NCI-H2196 treated with DMSO at 0.1 percent for 48 hours (cell line): ENCODE results near the gene EPHA4.

Source experiments
- DNase-seq: peaks from one replicate; lab custom pipeline; 2025; ENCODE audit not compliant: unreplicated experiment; lab: John Stamatoyannopoulos, UW

Gene EPHA4

DNA sequence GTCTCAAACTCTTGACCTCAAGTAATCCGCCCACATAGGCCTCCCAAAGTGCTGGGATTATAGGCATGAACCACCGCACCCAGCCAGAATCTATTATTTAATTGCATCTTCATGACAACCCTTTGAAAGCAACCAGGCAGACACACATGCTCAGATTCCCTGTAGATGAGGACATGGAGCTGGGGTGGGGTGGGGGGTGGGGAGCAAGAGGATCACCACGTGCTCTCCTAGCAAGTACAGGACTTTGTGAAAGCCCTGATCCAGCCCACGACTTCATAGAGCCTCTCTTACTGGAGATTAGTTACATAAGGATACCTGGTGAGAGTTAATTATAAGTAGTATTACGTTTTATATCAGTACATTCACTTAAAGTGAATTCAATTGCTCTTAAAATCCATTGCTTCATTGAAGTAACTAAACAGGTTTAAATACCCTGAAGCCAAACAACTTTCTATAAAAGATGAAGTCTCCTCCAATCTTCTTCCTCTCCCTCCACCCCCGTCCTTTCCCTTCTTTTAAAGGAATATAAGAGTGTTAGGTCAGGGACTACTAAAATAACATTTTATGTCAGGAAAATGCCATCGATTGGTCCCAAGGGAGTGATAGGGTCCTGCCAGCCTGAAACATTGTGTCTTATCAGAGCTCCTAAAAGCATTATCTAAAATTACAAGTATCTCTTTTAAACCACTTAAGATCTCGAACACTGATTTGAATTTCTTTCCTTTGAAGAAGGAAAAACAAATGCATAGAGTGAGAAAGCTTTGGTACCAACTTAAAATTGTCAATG is 123.9 kb downstream of the EPHA4 start:
- DNase-seq, result no peak

GRCh38 chr2:221447310-221447709 is 124.8 kb downstream of the EPHA4 start:
- no peak for DNase-seq

DNA sequence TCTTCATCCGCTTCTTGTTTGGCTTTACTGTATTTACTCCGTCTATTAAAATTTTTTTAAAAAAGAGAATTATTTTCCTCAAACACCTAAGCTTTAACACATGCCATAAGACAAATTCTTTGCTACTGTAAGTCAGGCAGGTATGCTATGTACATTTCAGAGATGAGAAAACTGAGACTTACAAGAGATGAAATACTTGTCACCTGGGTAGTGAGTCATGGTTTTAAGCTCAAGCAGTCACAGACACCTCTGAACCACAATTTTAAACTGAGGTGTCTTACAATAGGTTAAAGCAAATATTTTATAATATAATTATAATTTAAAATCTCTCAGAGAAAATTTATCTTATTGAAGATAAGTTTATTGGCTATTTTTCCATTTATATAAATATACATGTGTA is 126.0 kb downstream of the EPHA4 start:
- no peak for DNase-seq

GRCh38 chr2:221444106-221444505 is 128.0 kb downstream of the EPHA4 start:
- DNase-seq, result no peak

DNA sequence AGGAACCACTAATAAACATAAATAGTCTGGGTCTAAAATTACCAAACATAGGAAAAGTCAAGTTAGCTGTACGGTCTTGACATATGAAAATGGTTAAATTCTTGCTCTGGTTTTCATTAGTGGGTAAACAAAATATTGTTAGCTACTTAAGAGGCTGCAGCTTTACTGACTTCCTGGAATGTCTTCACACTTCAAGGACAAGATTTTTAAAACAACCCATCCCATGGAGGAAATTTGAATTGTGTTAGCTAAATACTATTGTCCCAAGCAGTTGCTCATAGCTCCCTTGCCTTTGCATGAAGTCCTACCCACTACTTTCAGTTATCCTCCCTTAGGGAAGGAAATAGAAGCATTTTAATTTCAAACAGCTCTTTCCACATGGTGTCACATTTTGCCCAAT is 128.5 kb downstream of the EPHA4 start:
- no peak for DNase-seq

DNA sequence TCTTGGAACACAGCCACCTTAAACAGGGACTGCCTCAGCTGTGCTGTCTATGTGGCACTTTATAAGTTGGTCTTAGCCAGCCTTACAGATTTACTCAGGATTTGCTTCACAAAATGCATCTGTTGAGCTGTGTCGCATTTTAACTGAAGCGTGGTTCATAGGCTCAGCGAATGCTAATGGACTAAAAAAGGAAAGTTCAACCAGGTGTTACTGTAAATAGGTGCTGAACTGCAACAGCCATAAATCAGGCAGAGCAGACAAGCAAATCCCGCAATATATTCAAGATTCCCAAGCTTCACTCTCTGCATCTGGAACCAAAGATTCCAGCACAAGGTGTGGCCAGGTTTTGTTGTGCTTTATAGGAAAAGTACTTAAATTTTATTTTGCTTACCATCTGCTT is 130.0 kb downstream of the EPHA4 start:
- no peak for DNase-seq

DNA sequence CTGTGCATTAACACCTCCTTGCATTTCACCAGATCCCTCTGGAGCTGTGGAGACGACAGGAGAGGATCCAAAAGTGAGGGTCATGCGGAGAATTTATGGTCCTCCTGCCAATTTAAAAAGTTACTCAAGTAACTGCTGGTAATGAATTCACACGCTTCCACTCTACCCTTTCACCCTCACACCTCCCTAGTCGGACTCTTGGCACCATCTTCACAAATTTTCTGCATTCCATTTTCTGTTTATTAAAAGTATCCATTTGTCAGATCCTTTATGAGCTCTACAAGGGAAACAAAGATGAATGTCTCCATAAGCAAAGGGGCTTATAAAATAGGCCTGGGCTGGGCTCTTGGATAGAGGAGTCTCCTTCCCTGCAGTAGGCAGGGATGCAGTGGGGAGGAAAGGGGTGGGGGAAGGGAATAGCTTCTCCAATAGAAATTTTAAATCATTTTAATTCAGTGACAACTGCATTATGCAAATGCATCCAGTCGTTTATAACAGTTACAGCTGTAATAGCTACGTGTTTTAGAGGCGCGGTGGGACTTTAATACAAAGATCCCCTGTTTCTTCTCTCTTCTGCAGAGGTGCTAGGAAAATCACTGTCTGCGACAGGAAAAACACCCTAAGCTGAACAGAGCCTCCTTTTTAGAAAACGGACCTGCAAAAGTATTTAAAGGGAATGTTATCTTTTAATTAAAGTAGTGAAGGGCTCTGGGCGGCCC is 132.2 kb downstream of the EPHA4 start:
- no peak for DNase-seq

- DNase-seq, result no peak
These were observed 135.0 kb downstream of the EPHA4 start for GRCh38 chr2:221437056-221437455.

DNA sequence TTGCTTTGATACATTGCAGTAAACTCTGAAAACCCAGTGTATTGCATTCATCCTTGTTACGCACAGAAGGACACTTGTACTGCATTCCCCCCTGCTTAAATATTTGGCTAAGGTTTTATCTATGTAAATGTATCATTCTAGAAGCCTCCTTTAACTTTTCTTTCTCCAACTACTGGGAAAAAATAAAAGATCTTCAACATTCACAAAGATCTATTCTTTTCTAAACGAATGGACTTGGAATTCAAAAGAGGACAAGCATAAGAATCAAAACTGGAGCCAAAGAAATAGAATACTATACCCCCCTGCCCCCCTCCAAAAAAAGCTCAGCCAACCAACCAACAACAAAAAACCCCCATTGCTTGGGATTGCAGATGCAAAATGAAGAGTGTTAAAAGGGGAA is 136.9 kb downstream of the EPHA4 start:
- DNase-seq, result no peak

GRCh38 chr2:221434142-221434541 is 138.0 kb downstream of the EPHA4 start:
- DNase-seq, result no peak

- no peak for DNase-seq
These were observed 140.6 kb downstream of the EPHA4 start for GRCh38 chr2:221431477-221431876.

DNA sequence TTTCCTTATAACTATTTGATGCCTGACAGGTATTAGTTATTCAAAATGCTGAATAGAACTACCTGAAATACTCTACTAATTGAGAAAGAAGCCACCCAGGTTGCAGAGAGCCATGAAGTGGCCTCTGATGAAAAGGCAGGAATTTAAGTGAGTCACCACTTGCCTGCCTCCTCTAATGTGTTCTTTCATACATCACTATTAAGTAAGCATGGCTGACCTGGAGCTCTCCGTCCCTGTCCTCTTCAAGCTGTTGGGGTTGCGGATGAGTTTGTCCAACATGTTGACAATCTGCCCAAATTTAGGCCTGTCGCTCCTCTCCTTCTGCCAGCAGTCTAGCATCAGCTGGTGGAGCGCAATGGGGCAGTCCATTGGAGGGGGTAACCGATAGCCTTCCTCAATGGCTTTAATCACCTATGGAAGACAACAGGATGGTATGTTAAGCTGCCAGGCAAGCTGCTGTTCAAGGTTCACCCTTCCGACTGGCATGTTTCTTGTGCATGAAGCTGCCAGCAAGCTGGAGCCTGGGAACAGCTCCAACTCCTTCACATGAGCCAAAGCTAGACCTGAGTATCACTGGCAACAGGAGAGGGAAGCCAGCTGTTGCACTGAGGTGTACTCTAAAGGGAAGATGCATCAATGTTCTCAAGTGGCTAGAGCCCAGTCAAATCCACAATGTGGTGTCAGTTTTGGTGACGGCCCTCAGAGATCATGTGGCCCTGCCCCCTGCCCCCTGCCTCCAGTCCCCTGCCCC is 142.2 kb downstream of the EPHA4 start:
- DNase-seq, result peak; percentile 75

DNA sequence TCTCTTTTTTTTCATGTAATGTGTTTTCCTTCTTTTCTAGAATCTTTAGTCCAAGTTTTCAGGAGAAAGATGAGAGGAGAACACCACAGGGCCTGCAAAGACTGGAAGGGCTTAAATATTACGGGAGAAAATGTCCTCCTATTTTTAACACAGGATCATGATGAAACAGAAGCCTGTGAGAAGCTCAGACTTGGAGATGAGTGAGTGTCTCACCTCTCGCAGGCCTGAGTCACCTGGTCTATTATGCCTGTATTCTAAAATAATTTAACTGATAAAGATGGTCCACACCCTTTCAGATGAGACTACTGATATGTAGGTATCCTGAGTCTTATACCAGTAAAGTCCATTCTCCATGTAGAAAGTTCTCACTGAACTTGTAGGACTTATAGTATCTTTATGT is 143.2 kb downstream of the EPHA4 start:
- no peak for DNase-seq

DNA sequence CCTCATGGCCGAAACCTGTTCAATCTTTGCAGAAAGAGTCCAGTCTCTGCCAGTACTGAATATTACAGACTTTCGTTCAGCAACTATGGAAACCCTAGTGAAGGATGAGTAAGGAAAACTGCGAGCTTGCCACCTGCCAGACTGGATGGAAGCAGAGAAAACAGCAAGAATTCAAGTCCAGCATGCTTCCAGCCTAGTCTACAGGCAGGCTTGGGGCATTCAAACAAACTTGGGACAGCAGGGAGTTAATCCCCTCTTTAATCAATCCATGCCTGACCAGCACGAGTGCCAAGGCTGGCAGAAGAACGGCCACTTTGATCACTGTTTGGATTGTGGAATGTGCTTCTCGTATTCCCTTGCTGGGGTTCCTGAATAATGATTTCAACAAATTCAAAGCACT is 145.2 kb downstream of the EPHA4 start:
- no peak for DNase-seq

GRCh38 chr2:221425891-221426290 is 146.2 kb downstream of the EPHA4 start:
- no peak for DNase-seq

DNA sequence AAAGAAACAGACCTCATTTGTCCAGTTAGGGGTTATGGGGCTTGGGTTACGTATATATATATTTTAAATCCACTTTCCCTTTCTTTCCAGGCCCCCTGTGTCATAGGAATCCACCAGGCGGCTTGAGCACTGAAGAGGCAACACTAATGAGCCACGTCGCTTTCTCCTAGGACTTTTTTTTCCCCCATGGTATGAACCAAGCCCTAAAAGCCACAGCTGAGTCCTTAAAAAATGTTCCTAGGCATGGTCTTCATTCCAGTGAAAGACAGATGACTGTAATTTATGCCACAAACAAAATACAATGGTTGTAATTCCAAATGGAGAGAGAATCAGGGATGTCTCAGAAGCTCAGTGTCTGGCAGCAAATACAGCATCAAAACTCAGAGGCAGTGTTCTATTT is 146.8 kb downstream of the EPHA4 start:
- no peak for DNase-seq

DNA sequence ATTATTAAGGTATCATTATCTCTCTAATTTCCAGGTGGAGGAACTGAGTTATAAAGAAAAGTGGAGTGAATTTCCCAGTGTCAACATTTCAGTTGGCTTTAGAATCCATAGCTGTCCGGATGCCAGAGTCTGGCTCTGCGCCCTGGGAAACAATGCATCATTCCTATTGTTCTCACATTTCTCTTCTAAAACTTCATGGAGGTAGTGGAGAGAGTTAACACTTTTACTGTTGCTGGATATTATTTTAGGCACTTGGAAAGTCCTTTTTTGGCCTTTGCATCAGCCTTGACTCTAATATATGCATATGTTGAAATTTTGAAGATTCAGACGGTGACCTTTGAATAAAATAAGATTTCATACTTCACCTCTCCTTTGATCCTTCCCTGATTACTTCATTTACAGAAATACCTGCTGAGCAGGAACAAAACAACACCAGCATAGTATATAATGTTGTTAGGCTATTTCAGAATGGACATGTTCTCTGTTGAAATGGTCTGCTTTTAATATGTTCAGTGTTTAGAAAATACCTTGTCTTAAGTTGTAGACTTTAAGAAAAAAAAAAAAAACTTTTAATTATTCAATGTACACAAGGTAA is 148.8 kb downstream of the EPHA4 start:
- no peak for DNase-seq

DNA sequence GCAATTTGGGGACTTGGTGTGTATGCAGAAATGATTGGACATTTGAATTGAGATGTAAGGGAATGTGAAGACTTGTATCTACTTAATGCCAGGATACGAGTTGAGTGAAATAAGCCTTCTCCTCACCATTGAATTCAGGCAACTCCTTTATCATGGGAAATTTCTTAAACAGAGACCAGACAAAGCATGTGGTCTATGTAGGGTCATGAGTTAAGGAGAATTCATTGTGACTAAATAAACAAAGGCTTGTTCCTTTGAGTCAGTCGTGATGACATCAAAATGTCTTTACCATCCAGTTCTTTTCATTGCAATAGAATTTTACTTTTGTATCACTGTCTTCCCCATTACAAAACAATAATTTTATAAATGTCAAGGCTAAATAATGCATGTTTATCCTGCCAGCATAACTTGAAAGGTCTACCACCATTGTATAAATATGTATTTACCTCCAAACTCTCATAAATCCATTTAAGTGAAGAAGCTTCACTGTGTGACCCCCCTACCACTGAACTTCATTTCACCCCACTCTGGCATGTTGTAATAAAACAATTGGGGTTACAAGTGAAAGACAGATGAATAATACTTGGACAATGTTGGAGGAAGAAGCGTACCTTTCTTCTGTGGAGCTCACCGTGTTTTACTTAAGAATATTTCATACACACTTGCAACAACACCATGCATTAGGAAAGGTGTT is 149.4 kb downstream of the EPHA4 start:
- DNase-seq, result no peak

GRCh38 chr2:221420245-221420644 is 151.9 kb downstream of the EPHA4 start:
- DNase-seq, result no peak

DNA sequence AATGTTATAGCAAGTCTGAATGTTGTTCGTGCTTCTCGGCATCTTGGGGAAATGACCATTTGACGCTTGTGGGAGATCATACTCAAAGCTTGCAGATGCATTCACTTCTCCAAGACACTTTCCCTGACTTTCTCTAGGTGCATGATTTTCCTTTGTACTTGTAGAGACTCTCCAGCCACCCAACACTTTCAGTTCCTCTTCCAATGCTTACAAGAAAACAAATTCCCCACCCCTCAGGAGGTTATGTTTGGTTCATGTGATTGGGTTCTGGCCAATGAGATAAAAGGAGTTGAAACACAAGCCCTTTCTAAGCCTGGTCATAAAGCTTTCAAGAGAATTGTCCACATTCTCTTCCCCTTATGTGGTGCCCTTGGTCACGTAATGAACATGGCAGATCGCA is 156.3 kb downstream of the EPHA4 start:
- no peak for DNase-seq

- no peak for DNase-seq
These were observed 159.1 kb downstream of the EPHA4 start for GRCh38 chr2:221412978-221413377.
